Measurements from ENCODE around the gene TRPV5.

The TRPV5 gene

GRCh38 chr7:142956951-142957623 lies 23.5 kb upstream of the TRPV5 start:
- Mint-ChIP-seq H3K27me3 (peaks cover 23% of the 10 kb centered on the region in 2 donors), H3K4me1 (ENCODE audit: low read depth in 2 of 2) (no peaks in the 10 kb centered on the region), H3K36me3 (ENCODE audit: insufficient read depth) (no peaks in the 10 kb centered on the region), H3K9me3 (peaks cover 11 to 20% of the 10 kb centered on the region in 2 donors), H3K27ac (no peak overlapping the region), H3K4me3 (no peak overlapping the region)
- ATAC-seq (replicated peaks) (no peak), DNase-seq (no peak)

GRCh38 chr7:142954680-142955268 lies 21.2 kb upstream of the TRPV5 start:
- no peak for ATAC-seq (replicated peaks)

GRCh38 chr7:142950235-142950634 lies 16.7 kb upstream of the TRPV5 start:
- ATAC-seq (replicated peaks), result no peak
- Mint-ChIP-seq H3K4me3 (no peak overlapping the region), H3K9me3 (peaks cover 3 to 9% of the 10 kb centered on the region in 2 donors), H3K36me3 (ENCODE audit: insufficient read depth) (no peaks in the 10 kb centered on the region), H3K27ac (no peak overlapping the region), H3K4me1 (ENCODE audit: low read depth in 2 of 2) (no peaks in the 10 kb centered on the region), H3K27me3 (peaks cover 25 to 38% of the 10 kb centered on the region in 2 donors)
- DNase-seq, result no peak

More at GRCh38 chr7:142954680-142955268, 21.2 kb upstream of the TRPV5 start:
- Mint-ChIP-seq H3K27ac (no peak overlapping the region), H3K4me1 (ENCODE audit: low read depth in 2 of 2) (no peaks in the 10 kb centered on the region), H3K9me3 (peaks cover 11 to 20% of the 10 kb centered on the region in 2 donors), H3K27me3 (peaks cover 14 to 19% of the 10 kb centered on the region in 2 donors), H3K36me3 (ENCODE audit: insufficient read depth) (no peaks in the 10 kb centered on the region), H3K4me3 (no peak overlapping the region)
- no peak for DNase-seq

- DNase-seq, result no peak
- Mint-ChIP-seq H3K9me3 (peaks cover 0 to 1% of the 10 kb centered on the region in 2 donors), H3K27me3 (peaks cover 33 to 54% of the 10 kb centered on the region in 2 donors), H3K4me1 (ENCODE audit: low read depth in 2 of 2) (peaks cover 0 to 1% of the 10 kb centered on the region in 2 donors), H3K36me3 (ENCODE audit: insufficient read depth) (no peaks in the 10 kb centered on the region), H3K4me3 (no peak overlapping the region), H3K27ac (no peak overlapping the region)
- ATAC-seq (replicated peaks), result no peak
Observed at GRCh38 chr7:142948603-142949002, 15.1 kb upstream of the TRPV5 start.

GRCh38 chr7:142945001-142945400 lies 11.5 kb upstream of the TRPV5 start:
- Mint-ChIP-seq H3K27ac (no peak overlapping the region), H3K27me3 (peaks cover 44 to 79% of the 10 kb centered on the region in 2 donors), H3K4me1 (ENCODE audit: low read depth in 2 of 2) (peaks cover 0 to 3% of the 10 kb centered on the region in 2 donors)

GRCh38 chr7:142943706-142944268 lies 10.2 kb upstream of the TRPV5 start:
- no peak for ATAC-seq (replicated peaks)
- Mint-ChIP-seq H3K36me3 (ENCODE audit: insufficient read depth) (no peaks in the 10 kb centered on the region), H3K9me3 (no peaks in the 10 kb centered on the region), H3K27ac (no peak overlapping the region), H3K4me3 (no peak overlapping the region), H3K27me3 (peaks cover 43 to 76% of the 10 kb centered on the region in 2 donors), H3K4me1 (ENCODE audit: low read depth in 2 of 2) (peaks cover 0 to 3% of the 10 kb centered on the region in 2 donors)
- no peak for DNase-seq

More at GRCh38 chr7:142945001-142945400, 11.5 kb upstream of the TRPV5 start:
- DNase-seq (no peak), ATAC-seq (replicated peaks) (no peak)
- Mint-ChIP-seq H3K36me3 (ENCODE audit: insufficient read depth) (no peaks in the 10 kb centered on the region), H3K4me3 (no peak overlapping the region), H3K9me3 (no peaks in the 10 kb centered on the region)

GRCh38 chr7:142942746-142943145 lies 9.2 kb upstream of the TRPV5 start:
- no peaks in the 10 kb centered on the region for H3K36me3 Mint-ChIP-seq (ENCODE audit: insufficient read depth)
- H3K27me3 Mint-ChIP-seq, result peaks cover 36 to 68% of the 10 kb centered on the region in 2 donors
- H3K4me1 Mint-ChIP-seq (ENCODE audit: low read depth in 2 of 2), result peaks cover 0 to 3% of the 10 kb centered on the region in 2 donors
- no peaks in the 10 kb centered on the region for H3K9me3 Mint-ChIP-seq
- no peak for ATAC-seq (replicated peaks)
- no peak overlapping the region for H3K27ac Mint-ChIP-seq
- no peak overlapping the region for H3K4me3 Mint-ChIP-seq
- no peak for DNase-seq

- Mint-ChIP-seq H3K27me3 (peaks cover 34 to 63% of the 10 kb centered on the region in 2 donors), H3K4me1 (ENCODE audit: low read depth in 2 of 2) (peaks cover 0 to 3% of the 10 kb centered on the region in 2 donors)
- no peak for ATAC-seq (replicated peaks)
Observed at GRCh38 chr7:142941541-142941940, 8.0 kb upstream of the TRPV5 start.

GRCh38 chr7:142940966-142941535 lies 7.5 kb upstream of the TRPV5 start:
- Mint-ChIP-seq H3K27ac (no peak overlapping the region), H3K27me3 (peaks cover 35 to 63% of the 10 kb centered on the region in 2 donors), H3K36me3 (ENCODE audit: insufficient read depth) (no peaks in the 10 kb centered on the region), H3K4me3 (no peak overlapping the region), H3K4me1 (ENCODE audit: low read depth in 2 of 2) (peaks cover 0 to 3% of the 10 kb centered on the region in 2 donors), H3K9me3 (no peaks in the 10 kb centered on the region)
- ATAC-seq (replicated peaks), result no peak
- DNase-seq, result no peak

More at GRCh38 chr7:142941541-142941940, 8.0 kb upstream of the TRPV5 start:
- no peaks in the 10 kb centered on the region for H3K36me3 Mint-ChIP-seq (ENCODE audit: insufficient read depth)
- DNase-seq, result no peak
- H3K9me3 Mint-ChIP-seq, result no peaks in the 10 kb centered on the region
- H3K27ac Mint-ChIP-seq, result no peak overlapping the region
- no peak overlapping the region for H3K4me3 Mint-ChIP-seq

GRCh38 chr7:142939226-142939910 lies 5.8 kb upstream of the TRPV5 start, which contains the start of gene LLCFC1:
LLCFC1 (plus strand) TSS chr7:142939484; CDS start chr7:142939622, 138 bp downstream.
- peaks cover 35 to 58% of the 10 kb centered on the region in 2 donors for H3K27me3 Mint-ChIP-seq
- H3K27ac Mint-ChIP-seq, result no peak within 1 kb of the TSS
- peaks cover 0 to 2% of the 10 kb centered on the region in 2 donors for H3K4me1 Mint-ChIP-seq (ENCODE audit: low read depth in 2 of 2)
- ATAC-seq (replicated peaks) (peak; percentile 12), DNase-seq (no peak)
- no peak within 1 kb of the TSS for H3K4me3 Mint-ChIP-seq
- H3K9me3 Mint-ChIP-seq, result no peaks in the 10 kb centered on the region
- H3K36me3 Mint-ChIP-seq (ENCODE audit: insufficient read depth), result no peaks in the 10 kb centered on the region

- no peak overlapping the region for H3K4me3 Mint-ChIP-seq
- ATAC-seq (replicated peaks) (no peak), DNase-seq (no peak)
- peaks cover 0 to 3% of the 10 kb centered on the region in 2 donors for H3K4me1 Mint-ChIP-seq (ENCODE audit: low read depth in 2 of 2)
- peaks cover 34 to 55% of the 10 kb centered on the region in 2 donors for H3K27me3 Mint-ChIP-seq
- H3K27ac Mint-ChIP-seq, result no peak overlapping the region
- H3K36me3 Mint-ChIP-seq (ENCODE audit: insufficient read depth), result no peaks in the 10 kb centered on the region
- no peaks in the 10 kb centered on the region for H3K9me3 Mint-ChIP-seq
Observed at GRCh38 chr7:142938611-142939010, 5.1 kb upstream of the TRPV5 start.

GRCh38 chr7:142935941-142936565 lies 2.5 kb upstream of the TRPV5 start:
- no peaks in the 10 kb centered on the region for H3K36me3 Mint-ChIP-seq (ENCODE audit: insufficient read depth)
- H3K27ac Mint-ChIP-seq, result peak overlapping the region in 1 of 2 donors; percentile 44
- peaks cover 0 to 3% of the 10 kb centered on the region in 2 donors for H3K4me1 Mint-ChIP-seq (ENCODE audit: low read depth in 2 of 2)
- DNase-seq, result no peak
- H3K4me3 Mint-ChIP-seq, result no peak overlapping the region
- H3K27me3 Mint-ChIP-seq, result peaks cover 27 to 40% of the 10 kb centered on the region in 2 donors
- ATAC-seq (replicated peaks), result no peak
- no peaks in the 10 kb centered on the region for H3K9me3 Mint-ChIP-seq

- no peak for ATAC-seq (replicated peaks)
- no peak overlapping the region for H3K27ac Mint-ChIP-seq
- H3K4me1 Mint-ChIP-seq (ENCODE audit: low read depth in 2 of 2), result peaks cover 0 to 3% of the 10 kb centered on the region in 2 donors
Observed at GRCh38 chr7:142934056-142934455, 510 bp upstream of the TRPV5 start.

More at GRCh38 chr7:142934056-142934455, 510 bp upstream of the TRPV5 start:
- H3K9me3 Mint-ChIP-seq, result no peaks in the 10 kb centered on the region
- no peak for DNase-seq
- H3K4me3 Mint-ChIP-seq, result no peak overlapping the region
- peaks cover 29 to 40% of the 10 kb centered on the region in 2 donors for H3K27me3 Mint-ChIP-seq
- H3K36me3 Mint-ChIP-seq (ENCODE audit: insufficient read depth), result no peaks in the 10 kb centered on the region

All from effector memory CD8-positive, alpha-beta T cell (primary cell).